B cell (primary cell): ENCODE data around the gene HOPX. TPM values are rescaled to one million over a fixed set of nuclear protein-coding genes. Genes with fewer than 3 reads are reported as not detected.

Source experiments
- ATAC-seq: fragments of 200-7000 bp; cut with Tn5 transposase; one replicate; pipeline ENCODE4 v1.10.0; 2021; ENCODE audit warnings: low read depth, mild to moderate bottlenecking, moderate number of reproducible peaks, moderate library complexity
- CTCF ChIA-PET: fragments of 350-600 bp; sonication (Branson Sonifier 250); formaldehyde crosslinking; loops from one replicate; lab custom pipeline; 2021; ENCODE audit warnings: antibody characterized with exemption, inconsistent platforms; lab: Charles Lee
- POLR2A ChIA-PET: fragments of 350-600 bp; sonication (Branson Sonifier 250); formaldehyde crosslinking; loops from one replicate; lab custom pipeline; 2021; ENCODE audit warnings: antibody characterized with exemption; lab: Charles Lee
- DNase-seq: peaks from one replicate; pipeline ENCODE4 v3.0.0; 2013
- H2AFZ ChIP-seq: 2 replicates; pipeline ENCODE4 v1.6.1; 2012; ENCODE audit warnings: mild to moderate bottlenecking, low read depth, low read length; ENCODE audit not compliant: insufficient read depth, poor library complexity, severe bottlenecking
- H3K27ac ChIP-seq, 2 donors: 1 replicate in 1 of 2; 2 replicates in 1 of 2; pipeline ENCODE4 v1.5.1; 2012 to 2013; ENCODE audit warnings: low read length in 2 of 2, mild to moderate bottlenecking in 2 of 2, moderate library complexity in 1 of 2
- H3K27me3 ChIP-seq, 4 experiments: fragments of 200-600 bp in 1 of 4; sonication (generic) in 1 of 4; replicated peaks in 1 of 4; 1 replicate in 2 of 4; 2 replicates in 2 of 4; pipeline versions ENCODE4 v1.6.1 to v1.7.0; 2013 to 2016; ENCODE audit warnings: low read length in 3 of 4, mild to moderate bottlenecking in 2 of 4, mixed read lengths in 1 of 4, moderate library complexity in 1 of 4; ENCODE audit not compliant: insufficient read depth in 4 of 4, control insufficient read depth in 3 of 4; ENCODE audit errors: control extremely low read depth in 1 of 4
- H3K36me3 ChIP-seq, 2 experiments: replicated peaks in 1 of 2; 1 replicate in 1 of 2; 2 replicates in 1 of 2; pipeline versions ENCODE4 v1.6.1 to v1.7.1; 2013; ENCODE audit warnings: low read length in 1 of 2; ENCODE audit not compliant: insufficient read depth in 2 of 2, control insufficient read depth in 1 of 2; ENCODE audit errors: control extremely low read depth in 1 of 2, extremely low read depth in 1 of 2
- H3K4me1 ChIP-seq, 2 donors: fragments of 200-600 bp in 1 of 2; sonication (generic) in 1 of 2; 1 replicate in 1 of 2; 2 replicates in 1 of 2; pipeline versions ENCODE4 v1.5.1 to v1.6.1; 2013 to 2017; ENCODE audit warnings: low read length in 2 of 2; ENCODE audit not compliant: control insufficient read depth in 2 of 2, insufficient read depth in 2 of 2
- H3K4me2 ChIP-seq: replicated peaks from 2 replicates; pipeline ENCODE3; 2012; ENCODE audit warnings: mild to moderate bottlenecking, low read depth, low read length; ENCODE audit not compliant: poor library complexity, severe bottlenecking
- H3K4me3 ChIP-seq, 5 experiments: fragments of 200-600 bp in 1 of 5; sonication (generic) in 1 of 5; 1 replicate in 3 of 5; 2 replicates in 2 of 5; pipeline versions ENCODE4 v1.5.1 to v1.7.0; 2011 to 2016; ENCODE audit warnings: low read length in 4 of 5, mild to moderate bottlenecking in 4 of 5, low read depth in 2 of 5, control low read depth in 1 of 5, moderate library complexity in 1 of 5; ENCODE audit not compliant: insufficient read depth in 1 of 5; ENCODE audit errors: control extremely low read depth in 1 of 5, extremely low read depth in 1 of 5
- H3K79me2 ChIP-seq: fragments of 200-600 bp; sonication (generic); one replicate; pipeline ENCODE4 v1.6.0; 2016; ENCODE audit warnings: low read length; ENCODE audit not compliant: control insufficient read depth, insufficient read depth
- H3K9ac ChIP-seq: fragments of 200-600 bp; sonication (generic); 2 replicates; pipeline ENCODE4 v1.6.1; 2017; ENCODE audit warnings: mild to moderate bottlenecking, low read length, moderate library complexity
- H3K9me3 ChIP-seq, 3 donors: one replicate each; pipeline versions ENCODE4 v1.6.1 to v1.7.1; 2013; ENCODE audit warnings: low read length in 2 of 3; ENCODE audit not compliant: control insufficient read depth in 2 of 3, insufficient read depth in 1 of 3; ENCODE audit errors: control extremely low read depth in 1 of 3
- H4K20me1 ChIP-seq: 2 replicates; pipeline ENCODE4 v1.6.0; 2012; ENCODE audit warnings: mild to moderate bottlenecking, low read length; ENCODE audit not compliant: insufficient read depth, control insufficient read depth, poor library complexity, severe bottlenecking
- H3K27ac Mint-ChIP-seq: one replicate; pipeline ENCODE4 v1.8.0; 2021; ENCODE audit warnings: mixed read lengths
- H3K27me3 Mint-ChIP-seq: one replicate; pipeline ENCODE4 v1.8.0; 2021; ENCODE audit warnings: mixed read lengths
- H3K4me1 Mint-ChIP-seq: one replicate; pipeline ENCODE4 v1.8.0; 2021; ENCODE audit warnings: mixed read lengths
- H3K4me3 Mint-ChIP-seq: one replicate; pipeline ENCODE4 v1.8.0; 2021; ENCODE audit warnings: mixed read lengths
- H3K9me3 Mint-ChIP-seq: one replicate; pipeline ENCODE4 v1.8.0; 2022; ENCODE audit warnings: mixed read lengths; ENCODE audit not compliant: insufficient read depth
- CTCF ChIP-seq: fragments of 200-600 bp; IDR thresholded peaks from one replicate; pipeline ENCODE4 v1.8.0; 2022; ENCODE audit warnings: antibody characterized with exemption, mild to moderate bottlenecking
- EZH2 ChIP-seq: IDR thresholded peaks from 2 replicates; pipeline ENCODE4 v1.6.1; 2012; ENCODE audit warnings: borderline replicate concordance, low read depth, mild to moderate bottlenecking, moderate library complexity, low read length; ENCODE audit not compliant: insufficient read depth, poor library complexity, severe bottlenecking
- WGBS: methylation state at CpG from one replicate; pipeline ENCODE4 v1.1.5; 2013; ENCODE audit warnings: missing lambda C conversion rate; ENCODE audit not compliant: insufficient coverage; 5-methylcytosine and 5-hydroxymethylcytosine counted together
- intact Hi-C: fragments of 100-400 bp; cut with micrococcal nuclease; formaldehyde crosslinking; loops from one replicate; pipeline ENCODE4 v1.10.0; 2022
- polyA minus RNA-seq: library from RNA; depleted of rRNA, polyadenylated mRNA; stranded (reverse); fragments of >200 nt; gene quantifications from 2 replicates; pipeline ENCODE4 v1.2.3, GENCODE V29; 2012
- polyA plus RNA-seq: library from polyadenylated mRNA; depleted of rRNA; stranded (reverse); fragments of >200 nt; gene quantifications from 2 replicates; pipeline ENCODE4 v1.2.3, GENCODE V29; 2012
- total RNA-seq, 2 donors: library from RNA; stranded (reverse); fragments of 120-200 nt in 1 of 2; gene quantifications; 1 replicate in 1 of 2; 2 replicates in 1 of 2; pipeline versions ENCODE4 v1.2.3 to v1.2.4, GENCODE V29; 2013 to 2022

Gene HOPX
- total RNA-seq, result 7.0 and 7.4 TPM in 2 replicates
- 23.2 TPM for total RNA-seq (2013)
- 14.2 and 29.2 TPM in 2 replicates for polyA plus RNA-seq
- polyA minus RNA-seq, result 8.1 and 13.4 TPM in 2 replicates

- 31% methylated on average over 8 of the region's 18 CpGs for WGBS
- H3K4me2 ChIP-seq, result peak within 1 kb of the TSS; percentile 65
- no peaks in the 10 kb centered on the region for H4K20me1 ChIP-seq
- intact Hi-C loops, result no loop called here
- peaks cover 1 to 2% of the 10 kb centered on the region in 2 donors for H3K4me1 ChIP-seq
- Mint-ChIP-seq H3K27ac (no peak within 1 kb of the TSS), H3K4me1 (peaks cover 16% of the 10 kb centered on the region), H3K4me3 (peak within 1 kb of the TSS; percentile 54), H3K27me3 (peaks cover 18% of the 10 kb centered on the region), H3K9me3 (no peaks in the 10 kb centered on the region)
- peak within 1 kb of the TSS; percentile 54 for H3K9ac ChIP-seq
- no peaks in the 10 kb centered on the region for H3K36me3 ChIP-seq
- ATAC-seq (peak; percentile 58), DNase-seq (peak; percentile 35)
- CTCF ChIA-PET, result no interaction called here
- H3K79me2 ChIP-seq, result no peaks in the 10 kb centered on the region
- peaks cover 0 to 2% (median 0%) of the 10 kb centered on the region in 3 donors for H3K9me3 ChIP-seq
- no peaks in the 10 kb centered on the region for H3K27me3 ChIP-seq
- peak within 1 kb of the TSS in 4 of 5 experiments; percentile 9 to 44 (median 35) for H3K4me3 ChIP-seq
- H2AFZ ChIP-seq, result peak within 1 kb of the TSS; percentile 81
- POLR2A ChIA-PET, result no interaction called here
- no peak for TF ChIP-seq EZH2
- TF ChIP-seq CTCF, result no peak
- no peak within 1 kb of the TSS for H3K27ac ChIP-seq
Observed at GRCh38 chr4:56681158-56681852, at the start of gene HOPX. TSS of gene HOPX (minus strand) at chr4:56681296. CDS start at chr4:56657816, 23,480 bp downstream.

GRCh38 chr4:56730097-56730496, 49.0 kb upstream of the HOPX start:
- H4K20me1 ChIP-seq, result no peaks in the 10 kb centered on the region
- Mint-ChIP-seq H3K4me3 (no peak overlapping the region), H3K9me3 (no peaks in the 10 kb centered on the region), H3K27ac (no peak overlapping the region), H3K27me3 (peaks cover 6% of the 10 kb centered on the region), H3K4me1 (peaks cover 11% of the 10 kb centered on the region)
- TF ChIP-seq CTCF (no peak), EZH2 (no peak)
- no peak for DNase-seq
- 98% methylated on average over 5 of the region's 5 CpGs for WGBS
- ATAC-seq, result no peak
- no peaks in the 10 kb centered on the region for H3K9me3 ChIP-seq
- ChIA-PET POLR2A (no interaction called here), CTCF (no interaction called here)
- no peak overlapping the region for H3K4me2 ChIP-seq
- H3K4me1 ChIP-seq, result peaks cover 5 to 7% of the 10 kb centered on the region in 2 donors
- H3K36me3 ChIP-seq, result no peaks in the 10 kb centered on the region
- H3K27ac ChIP-seq, result no peak overlapping the region
- no peaks in the 10 kb centered on the region for H3K27me3 ChIP-seq
- no peak overlapping the region for H3K9ac ChIP-seq
- H3K79me2 ChIP-seq, result no peaks in the 10 kb centered on the region
- no peak overlapping the region for H3K4me3 ChIP-seq
- H2AFZ ChIP-seq, result no peak overlapping the region
- intact Hi-C loops, result no loop called here
